D721Med (cell line): Measurements from ENCODE around the gene SYNM.

Source experiments
- DNase-seq: peaks from one replicate; pipeline ENCODE4 v3.0.0; 2011; ENCODE audit warnings: low spot score; ENCODE audit not compliant: insufficient read length
- FAIRE-seq: peaks from 2 replicates; lab custom pipeline; 2011; peaks lifted over from hg19 to GRCh38; lab: Jason Lieb, UNC
- TF ChIP-seq, protein P1 (sequence below): IDR thresholded peaks from 2 replicates; pipeline ENCODE4 v1.5.1; 2012; ENCODE audit warnings: mild to moderate bottlenecking, control low read depth; ENCODE audit not compliant: insufficient read depth; ENCODE audit errors: missing control alignments

Gene SYNM

DNA sequence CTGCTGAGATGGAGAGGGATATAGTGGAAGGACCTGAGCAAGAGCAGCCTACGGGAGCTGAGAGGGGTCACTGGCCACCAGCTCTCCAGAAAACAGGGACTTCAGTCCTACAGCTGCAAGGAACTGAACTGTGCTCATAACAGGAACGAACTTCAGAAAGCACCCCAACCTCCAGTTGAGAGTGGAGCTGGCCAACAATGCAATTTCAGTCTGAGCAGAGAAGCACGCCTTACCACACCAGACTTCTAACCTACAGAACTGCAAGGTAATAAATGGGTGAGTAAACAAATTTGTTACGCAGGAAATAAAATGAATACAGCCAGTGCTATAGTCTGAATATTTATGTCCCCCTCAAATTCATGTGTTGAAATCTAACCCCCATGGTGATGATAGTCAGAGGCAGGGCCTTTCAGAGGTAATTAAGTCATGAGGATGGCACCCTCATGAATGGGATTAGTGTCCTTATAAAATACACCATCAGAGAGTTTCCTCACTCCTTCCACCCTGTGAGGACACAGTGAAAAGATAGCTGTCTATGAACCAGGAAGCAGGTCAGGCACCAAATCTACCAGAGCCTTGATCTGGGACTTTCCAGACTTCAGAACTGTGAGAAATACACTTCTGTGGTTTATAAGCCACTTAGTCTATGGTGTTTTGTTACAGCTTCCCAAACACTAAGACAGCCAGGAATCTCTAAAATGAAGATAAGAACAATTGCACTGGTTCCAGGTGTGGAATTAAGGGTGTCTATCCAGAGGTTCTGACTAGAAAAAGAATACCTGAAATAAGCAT, 58.6 kb downstream of the SYNM start:
- FAIRE-seq (no peak), DNase-seq (no peak)
- TF ChIP-seq, protein P1, sequence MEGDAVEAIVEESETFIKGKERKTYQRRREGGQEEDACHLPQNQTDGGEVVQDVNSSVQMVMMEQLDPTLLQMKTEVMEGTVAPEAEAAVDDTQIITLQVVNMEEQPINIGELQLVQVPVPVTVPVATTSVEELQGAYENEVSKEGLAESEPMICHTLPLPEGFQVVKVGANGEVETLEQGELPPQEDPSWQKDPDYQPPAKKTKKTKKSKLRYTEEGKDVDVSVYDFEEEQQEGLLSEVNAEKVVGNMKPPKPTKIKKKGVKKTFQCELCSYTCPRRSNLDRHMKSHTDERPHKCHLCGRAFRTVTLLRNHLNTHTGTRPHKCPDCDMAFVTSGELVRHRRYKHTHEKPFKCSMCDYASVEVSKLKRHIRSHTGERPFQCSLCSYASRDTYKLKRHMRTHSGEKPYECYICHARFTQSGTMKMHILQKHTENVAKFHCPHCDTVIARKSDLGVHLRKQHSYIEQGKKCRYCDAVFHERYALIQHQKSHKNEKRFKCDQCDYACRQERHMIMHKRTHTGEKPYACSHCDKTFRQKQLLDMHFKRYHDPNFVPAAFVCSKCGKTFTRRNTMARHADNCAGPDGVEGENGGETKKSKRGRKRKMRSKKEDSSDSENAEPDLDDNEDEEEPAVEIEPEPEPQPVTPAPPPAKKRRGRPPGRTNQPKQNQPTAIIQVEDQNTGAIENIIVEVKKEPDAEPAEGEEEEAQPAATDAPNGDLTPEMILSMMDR, result no peak

GRCh38 chr15:99164119-99164518, 59.2 kb downstream of the SYNM start:
- TF ChIP-seq, protein P1, result no peak
- no peak for DNase-seq
- no peak for FAIRE-seq

DNA sequence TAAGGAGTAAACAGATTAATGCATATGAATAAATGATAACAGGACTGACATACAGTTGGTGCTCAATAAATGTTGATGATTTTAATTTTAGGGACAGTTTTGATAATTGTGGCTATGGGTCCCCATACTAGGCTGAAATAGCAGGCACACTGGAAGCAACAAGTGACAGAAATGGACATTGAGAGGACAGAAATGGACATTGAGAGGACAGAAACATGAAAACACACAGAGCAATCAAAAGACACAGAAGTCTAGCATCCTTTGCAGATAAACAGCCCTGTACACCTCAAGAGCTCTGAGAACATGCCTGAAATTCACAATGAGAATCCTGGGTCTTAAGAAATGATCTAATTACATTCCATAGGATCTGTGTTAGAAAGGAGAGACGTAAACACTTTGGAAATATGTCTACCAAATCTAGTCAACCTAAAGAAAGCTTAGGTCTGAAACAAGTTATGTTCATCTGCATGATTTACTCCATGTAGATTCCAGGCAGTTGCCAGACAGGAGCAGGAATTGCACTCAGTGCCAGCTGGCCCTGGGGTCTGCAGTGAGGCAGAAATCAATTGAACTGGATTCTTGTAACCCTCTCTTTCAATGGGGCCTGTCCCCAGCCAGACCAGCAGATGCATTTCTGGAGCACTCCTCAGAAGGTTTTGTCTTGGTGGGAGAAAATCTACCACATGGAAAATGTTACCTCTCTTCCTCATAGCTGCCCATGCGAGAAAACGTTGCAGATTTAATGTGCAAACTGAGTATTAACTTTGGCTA, 60.3 kb downstream of the SYNM start:
- FAIRE-seq, result no peak
- DNase-seq, result no peak
- TF ChIP-seq, protein P1, result no peak

DNA sequence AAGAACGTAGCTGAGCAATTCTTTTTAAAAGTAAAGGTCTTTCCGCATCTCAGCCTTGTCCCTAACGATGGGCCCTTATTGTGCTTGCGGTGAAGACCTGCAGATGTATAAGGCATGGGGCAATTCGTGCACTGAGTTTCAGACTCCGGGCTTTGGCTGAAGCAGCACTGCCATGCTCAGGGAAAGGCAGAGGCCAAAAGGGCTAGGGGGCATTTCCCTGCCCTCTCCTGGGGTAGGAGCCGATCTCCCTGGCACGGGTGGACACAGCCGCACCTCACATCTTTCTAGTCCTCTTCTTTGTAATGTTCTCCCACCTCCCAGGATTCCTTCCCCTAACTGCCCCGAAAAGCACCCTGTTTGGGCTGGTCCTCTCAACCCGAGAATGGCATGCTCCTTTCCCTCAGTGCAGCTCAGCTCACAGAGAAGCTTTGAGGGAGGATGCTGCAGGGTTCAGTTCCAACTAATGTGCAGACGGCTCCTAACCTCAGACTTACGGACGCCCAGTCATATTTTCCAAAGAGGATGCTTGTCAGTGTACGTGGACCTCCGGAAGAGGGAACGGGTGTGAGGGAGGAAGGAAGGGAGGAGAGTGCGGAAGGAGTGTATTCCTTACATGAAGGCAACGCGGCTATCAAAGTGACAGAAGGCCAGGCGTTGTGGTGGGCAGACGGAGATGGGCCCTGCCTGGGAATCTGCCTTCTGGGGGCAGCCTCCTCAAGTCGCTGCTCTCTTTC, 61.2 kb downstream of the SYNM start:
- TF ChIP-seq, protein P1, result no peak
- FAIRE-seq, result no peak
- DNase-seq, result no peak

DNA sequence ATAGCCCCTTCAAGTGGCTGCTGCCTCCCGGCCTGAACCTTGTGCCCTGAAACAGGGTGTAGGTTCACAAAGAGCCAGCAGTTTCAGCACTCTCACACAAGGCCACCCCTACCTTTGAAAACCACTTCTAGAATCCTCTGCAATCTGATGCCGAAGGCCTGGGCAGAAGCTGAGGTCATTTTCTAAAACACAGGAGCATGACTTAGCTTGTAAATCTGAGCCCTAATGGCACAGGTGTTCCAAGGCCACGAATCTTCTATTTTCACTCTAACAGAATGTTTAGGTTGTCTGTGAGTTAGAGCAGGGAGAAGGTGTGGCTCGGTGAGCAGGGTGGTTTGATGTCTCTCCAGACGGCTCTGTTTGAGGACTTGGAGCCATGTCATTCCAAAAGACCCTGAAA, 62.3 kb downstream of the SYNM start:
- TF ChIP-seq, protein P1, result no peak
- DNase-seq (no peak), FAIRE-seq (no peak)

DNA sequence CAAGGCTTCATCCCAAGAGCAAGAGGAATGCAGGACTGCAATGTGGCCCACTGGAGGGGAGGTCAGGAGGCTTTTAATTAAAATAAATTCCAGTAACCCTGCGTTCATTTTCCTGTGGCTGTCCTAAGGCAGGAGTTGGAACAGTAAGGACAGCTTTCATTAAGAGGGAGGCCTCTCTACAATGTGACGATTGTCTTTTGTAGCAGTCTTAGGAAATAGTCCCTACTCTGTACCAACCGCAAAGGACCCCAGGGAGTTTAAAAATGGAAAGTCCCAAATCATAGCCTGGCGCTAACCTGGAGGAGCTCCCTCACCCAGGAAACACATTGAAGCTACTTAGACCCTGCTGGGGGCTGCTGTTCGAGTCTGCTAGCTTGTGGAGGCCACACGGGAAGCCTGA, 62.8 kb downstream of the SYNM start:
- TF ChIP-seq, protein P1, result no peak
- DNase-seq (no peak), FAIRE-seq (no peak)
